GM12865 (cell line): ENCODE data around the gene NMRK1.

ENCODE experiments used
- DNase-seq: peaks from one replicate; pipeline ENCODE4 v3.0.0; 2010; ENCODE audit warnings: low read depth
- H3K4me3 ChIP-seq: 2 replicates; pipeline ENCODE4 v1.5.1; 2011; ENCODE audit warnings: mild to moderate bottlenecking, low read depth, low read length, control low read depth
- CTCF ChIP-seq: IDR thresholded peaks from 2 replicates; pipeline ENCODE4 v1.5.1; 2011; ENCODE audit warnings: low read length, control low read depth, low read depth, inconsistent platforms; ENCODE audit not compliant: insufficient read depth; ENCODE audit errors: missing control alignments

The NMRK1 gene

GRCh38 chr9:75104607-75105006, 16.7 kb upstream of the NMRK1 start:
- TF ChIP-seq CTCF, result no peak
- no peak overlapping the region for H3K4me3 ChIP-seq
- no peak for DNase-seq

- H3K4me3 ChIP-seq, result no peak overlapping the region
- no peak for DNase-seq
- no peak for TF ChIP-seq CTCF
These were observed 14.3 kb upstream of the NMRK1 start for GRCh38 chr9:75102177-75102790.

DNA sequence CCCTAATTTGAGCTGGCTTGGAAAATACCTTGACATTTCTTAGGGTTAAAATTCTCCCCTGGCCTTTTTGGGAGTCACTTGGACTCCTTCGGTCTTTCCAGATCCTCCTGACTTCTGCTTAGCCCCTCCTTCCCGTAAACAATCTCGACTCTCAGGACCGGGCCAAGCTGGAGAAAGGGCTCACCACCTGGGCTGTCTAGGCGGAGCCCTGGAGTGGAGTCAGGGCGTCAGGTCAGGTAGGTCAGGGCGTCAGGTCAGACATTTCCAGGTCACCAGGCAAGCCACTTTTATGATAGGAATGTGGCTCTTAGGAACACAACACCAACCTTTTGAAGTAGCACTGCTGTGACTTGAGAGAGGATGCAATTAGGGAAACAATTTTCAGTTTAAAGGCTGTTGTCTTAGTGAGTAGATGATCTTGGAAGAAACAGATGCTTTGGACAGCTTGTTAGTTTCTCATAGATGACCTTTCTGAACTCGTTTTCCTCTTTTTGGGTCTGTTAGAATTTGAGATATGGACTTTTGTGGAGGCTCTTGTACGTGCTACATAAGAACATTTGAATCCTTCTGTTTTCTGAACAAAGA, 13.1 kb upstream of the NMRK1 start:
- no peak for DNase-seq
- H3K4me3 ChIP-seq, result no peak overlapping the region
- no peak for TF ChIP-seq CTCF

DNA sequence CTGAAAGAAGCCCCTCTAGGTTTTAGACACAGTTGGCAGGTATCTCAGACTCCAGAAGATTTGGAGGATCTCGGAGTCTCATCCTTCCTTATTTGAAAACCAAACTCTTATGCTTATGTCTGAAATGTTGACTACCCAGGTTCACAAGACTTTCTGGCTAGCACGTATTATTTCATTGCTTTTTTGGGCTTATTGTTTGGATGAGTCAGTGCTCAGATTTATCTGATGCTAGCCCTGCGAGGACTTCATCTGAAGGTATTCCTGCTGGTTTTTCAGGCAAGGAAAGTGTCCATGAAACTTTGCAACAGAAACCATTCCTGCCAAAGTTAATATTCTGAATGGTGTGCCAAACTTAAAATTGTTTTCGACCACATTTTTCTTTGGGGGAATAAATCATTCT, 8.8 kb upstream of the NMRK1 start:
- TF ChIP-seq CTCF, result no peak
- DNase-seq, result no peak
- no peak overlapping the region for H3K4me3 ChIP-seq

DNA sequence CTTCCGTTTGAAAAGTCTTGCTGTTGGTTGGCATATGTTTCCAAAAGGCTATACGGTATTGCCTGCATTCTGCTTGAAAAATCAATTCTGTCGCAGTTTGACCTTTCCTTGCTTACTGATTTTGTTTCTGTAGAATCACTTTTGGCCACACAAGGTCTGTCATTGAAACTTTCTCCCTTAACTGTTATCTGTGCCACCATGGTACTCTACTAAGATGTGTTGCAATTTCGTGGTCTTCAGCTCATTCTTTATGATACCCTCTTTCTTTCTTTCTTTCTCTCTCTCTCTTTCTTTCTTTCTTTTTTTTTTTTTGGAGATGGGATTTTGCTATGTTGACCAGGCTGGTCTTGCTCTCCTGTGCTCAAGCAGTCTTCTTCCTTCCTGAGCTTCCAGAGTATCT, 4.8 kb upstream of the NMRK1 start:
- no peak for DNase-seq
- TF ChIP-seq CTCF, result no peak
- H3K4me3 ChIP-seq, result no peak overlapping the region

DNA sequence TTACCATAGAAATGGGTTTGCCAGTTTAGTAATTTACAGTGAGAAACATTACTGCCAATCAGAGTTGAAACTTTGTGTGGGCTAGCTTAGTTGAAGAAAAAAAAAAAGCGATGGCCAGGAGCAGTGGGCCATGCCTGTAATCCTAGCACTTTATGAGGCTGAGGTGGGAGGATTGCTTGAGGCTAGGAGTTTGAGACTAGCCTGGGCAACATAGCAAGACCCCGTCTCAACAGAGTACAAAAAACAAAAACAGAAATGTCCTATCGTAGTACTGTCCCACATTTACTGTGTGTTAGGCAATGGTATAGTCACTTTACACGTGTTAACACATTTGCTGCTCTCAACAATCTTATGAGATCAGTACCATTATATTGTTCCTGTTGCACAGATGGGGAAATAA, 2.6 kb upstream of the NMRK1 start:
- no peak for TF ChIP-seq CTCF
- no peak for DNase-seq
- H3K4me3 ChIP-seq, result no peak overlapping the region

DNA sequence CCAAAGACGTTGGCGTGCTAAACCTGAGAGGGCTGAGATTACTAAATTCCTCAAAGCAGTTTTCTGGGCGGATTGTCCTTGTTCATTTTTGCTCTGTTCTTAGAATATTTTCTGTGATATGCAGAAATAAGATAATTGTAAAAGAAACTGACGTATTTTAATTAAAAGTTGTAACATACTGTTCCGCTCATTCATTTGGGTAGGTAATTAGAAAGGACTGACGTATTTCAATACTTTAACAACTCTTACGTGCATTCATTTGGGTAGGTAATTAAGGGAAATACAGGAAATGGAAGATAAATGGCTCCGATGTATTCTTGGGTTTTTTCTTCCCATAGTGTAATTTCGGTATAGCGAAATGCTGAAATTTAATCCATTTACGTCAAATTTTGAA, 1.4 kb upstream of the NMRK1 start:
- DNase-seq, result no peak
- peak overlapping the region; percentile 99 for H3K4me3 ChIP-seq
- no peak for TF ChIP-seq CTCF
